Skeletal muscle tissue (tissue), 4 donors: ENCODE results near the gene FAXC. TPM values are rescaled to one million over a fixed set of nuclear protein-coding genes. Genes with fewer than 3 reads are reported as not detected.
"Not testable (repeated sequence)": the region's sequence is repeated elsewhere in the genome, so short reads cannot be mapped to it uniquely, and the experiment has no call there.

Experiments
- H3K27ac ChIP-seq: one replicate; pipeline ENCODE4 v1.7.0; 2013; ENCODE audit warnings: mild to moderate bottlenecking, low read depth, low read length, inconsistent platforms
- H3K27me3 ChIP-seq, 3 donors: one replicate each; pipeline ENCODE4 v1.7.0; 2013; ENCODE audit warnings: low read length in 3 of 3; ENCODE audit not compliant: control insufficient read depth in 3 of 3, insufficient read depth in 3 of 3
- H3K36me3 ChIP-seq, 3 donors: one replicate each; pipeline ENCODE4 v1.7.0; 2013; ENCODE audit warnings: low read length in 3 of 3; ENCODE audit not compliant: control insufficient read depth in 3 of 3, insufficient read depth in 3 of 3
- H3K4me1 ChIP-seq, 3 donors: one replicate each; pipeline ENCODE4 v1.7.0; 2013; ENCODE audit warnings: low read length in 3 of 3, mild to moderate bottlenecking in 3 of 3; ENCODE audit not compliant: control insufficient read depth in 3 of 3, insufficient read depth in 3 of 3
- H3K4me3 ChIP-seq, 3 donors: one replicate each; pipeline ENCODE4 v1.7.0; 2013; ENCODE audit warnings: low read length in 3 of 3
- H3K9ac ChIP-seq, 3 donors: one replicate each; pipeline ENCODE4 v1.7.0; 2013; ENCODE audit warnings: low read length in 3 of 3, mild to moderate bottlenecking in 3 of 3, moderate library complexity in 2 of 3, low read depth in 1 of 3
- H3K9me3 ChIP-seq, 3 donors: one replicate each; pipeline ENCODE4 v1.7.0; 2013; ENCODE audit warnings: low read length in 3 of 3; ENCODE audit not compliant: control insufficient read depth in 3 of 3
- total RNA-seq: library from RNA; depleted of rRNA; stranded (reverse); fragments of >200 nt; gene quantifications from one replicate; pipeline ENCODE4 v1.2.3, GENCODE V29; 2014
- donor health status: Osteomylitis.

The FAXC gene
- total RNA-seq, 1 donor from 2014 or later: 4.2 TPM

DNA sequence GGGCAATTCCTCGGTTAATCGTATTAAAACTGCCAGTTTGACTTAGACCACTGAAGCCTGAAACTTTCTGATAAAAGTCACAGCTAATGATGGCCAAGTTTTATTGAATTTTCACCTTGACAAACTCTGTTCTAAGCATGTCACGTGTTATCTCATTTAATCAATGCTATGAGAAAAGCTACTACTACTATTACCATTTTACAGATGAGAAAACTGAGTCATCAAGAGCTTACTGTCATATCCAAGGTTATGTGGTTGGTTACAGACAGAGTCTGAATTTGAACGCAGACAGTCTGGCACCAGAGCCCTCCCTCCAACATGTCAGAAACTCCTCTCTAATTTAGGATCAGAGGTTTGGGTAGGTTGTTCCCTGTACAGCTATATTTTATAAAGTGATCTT is 4.3 kb downstream of the FAXC start:
- H3K9me3 ChIP-seq: no peaks in the 10 kb centered on the region
- H3K4me1 ChIP-seq: peaks cover 0 to 3% (median 2%) of the 10 kb centered on the region in 3 donors
- H3K9ac ChIP-seq: no peak overlapping the region
- H3K27ac ChIP-seq: no peak overlapping the region
- H3K4me3 ChIP-seq: no peak overlapping the region
- no peaks in the 10 kb centered on the region for H3K36me3 ChIP-seq
- H3K27me3 ChIP-seq: peaks cover 7 to 17% (median 8%) of the 10 kb centered on the region in 3 donors

DNA sequence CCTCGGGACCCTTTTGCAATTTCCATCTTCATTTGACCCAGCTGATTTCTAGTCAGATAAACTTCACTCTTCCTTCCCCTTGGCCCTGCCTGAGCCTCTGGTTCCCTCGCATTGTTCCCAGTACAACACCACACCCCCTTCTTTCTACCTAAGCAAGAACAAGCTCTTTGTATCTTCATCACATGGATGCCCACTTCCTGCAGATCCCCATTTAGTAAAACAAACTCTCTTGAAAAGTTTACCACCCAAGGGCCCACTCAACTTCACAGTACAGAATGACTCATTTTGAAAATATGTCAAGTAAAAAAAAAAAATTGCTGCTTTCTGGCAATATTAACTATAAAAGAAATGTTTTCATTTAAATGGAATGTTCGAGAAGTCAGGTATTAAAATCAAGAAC is 5.2 kb downstream of the FAXC start:
- Histone ChIP-seq H3K9me3 (no peaks in the 10 kb centered on the region), H3K9ac (no peak overlapping the region), H3K4me3 (no peak overlapping the region), H3K27ac (no peak overlapping the region), H3K4me1 (peaks cover 0 to 3% (median 0%) of the 10 kb centered on the region in 3 donors), H3K36me3 (no peaks in the 10 kb centered on the region), H3K27me3 (peaks cover 3 to 13% (median 8%) of the 10 kb centered on the region in 3 donors)

- no peak overlapping the region for H3K9ac ChIP-seq
- no peaks in the 10 kb centered on the region for H3K4me1 ChIP-seq
- H3K27ac ChIP-seq: no peak overlapping the region
- peaks cover 2 to 6% (median 4%) of the 10 kb centered on the region in 3 donors for H3K27me3 ChIP-seq
- H3K36me3 ChIP-seq: no peaks in the 10 kb centered on the region
- no peaks in the 10 kb centered on the region for H3K9me3 ChIP-seq
- no peak overlapping the region for H3K4me3 ChIP-seq
Measured at GRCh38 chr6:99341862-99342455, 7.5 kb downstream of the FAXC start.

GRCh38 chr6:99338188-99338587 is 11.3 kb downstream of the FAXC start:
- Histone ChIP-seq H3K4me3 (no peak overlapping the region), H3K9me3 (no peaks in the 10 kb centered on the region), H3K27ac (no peak overlapping the region), H3K36me3 (no peaks in the 10 kb centered on the region), H3K27me3 (peaks cover 0 to 6% (median 2%) of the 10 kb centered on the region in 3 donors), H3K4me1 (no peaks in the 10 kb centered on the region), H3K9ac (no peak overlapping the region)

DNA sequence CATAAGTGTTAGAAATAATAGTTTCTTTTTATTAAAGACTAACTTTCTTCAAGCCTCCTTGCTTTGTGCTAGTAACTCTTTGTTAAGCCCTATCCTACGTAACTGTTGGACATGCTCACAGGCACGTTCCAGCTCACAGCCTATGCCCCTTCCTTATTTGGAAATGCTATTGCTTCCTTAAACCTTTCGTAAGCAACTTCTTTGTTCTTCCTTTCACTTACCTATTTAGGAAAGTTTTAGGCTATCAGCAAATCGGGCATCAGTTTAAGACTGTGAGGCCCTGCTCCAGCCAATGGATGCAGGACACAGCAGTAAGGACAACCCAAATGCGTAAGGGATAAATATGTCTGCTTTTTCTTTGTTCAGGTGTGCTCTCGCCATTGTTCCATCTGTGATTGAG is 14.2 kb downstream of the FAXC start:
- H3K9me3 ChIP-seq, H3K4me3 ChIP-seq, H3K36me3 ChIP-seq, H3K4me1 ChIP-seq, H3K27me3 ChIP-seq, H3K9ac ChIP-seq, H3K27ac ChIP-seq: not testable (repeated sequence)

GRCh38 chr6:99334526-99335127 is 14.8 kb downstream of the FAXC start:
- no peaks in the 10 kb centered on the region for H3K4me1 ChIP-seq
- no peak overlapping the region for H3K9ac ChIP-seq
- no peak overlapping the region for H3K27ac ChIP-seq
- H3K36me3 ChIP-seq: no peaks in the 10 kb centered on the region
- no peak overlapping the region for H3K4me3 ChIP-seq
- no peaks in the 10 kb centered on the region for H3K9me3 ChIP-seq
- peaks cover 0 to 6% (median 2%) of the 10 kb centered on the region in 3 donors for H3K27me3 ChIP-seq

GRCh38 chr6:99333068-99333467 is 16.4 kb downstream of the FAXC start:
- no peak overlapping the region for H3K9ac ChIP-seq
- no peaks in the 10 kb centered on the region for H3K27me3 ChIP-seq
- no peaks in the 10 kb centered on the region for H3K4me1 ChIP-seq
- no peak overlapping the region for H3K4me3 ChIP-seq
- no peak overlapping the region for H3K27ac ChIP-seq
- no peaks in the 10 kb centered on the region for H3K36me3 ChIP-seq
- no peaks in the 10 kb centered on the region for H3K9me3 ChIP-seq

DNA sequence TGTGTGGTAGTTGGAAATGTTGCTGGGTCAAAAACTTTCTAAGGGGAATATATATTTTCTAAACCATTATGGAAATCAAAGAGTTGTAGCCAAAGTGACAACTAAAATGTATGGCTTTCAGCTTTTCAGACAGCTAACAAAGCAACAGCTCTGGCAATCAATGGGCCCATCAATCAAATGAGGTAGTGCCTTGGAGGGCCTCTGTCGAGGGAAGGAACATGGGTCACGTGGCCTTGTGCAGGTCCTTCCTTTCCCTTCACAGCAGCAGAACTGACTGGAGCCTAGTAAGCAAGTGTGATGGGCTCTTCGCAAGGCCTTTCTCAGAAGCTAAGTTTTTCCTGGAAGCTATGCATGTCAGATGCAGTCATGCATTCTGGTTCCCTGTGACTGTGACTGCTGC is 17.9 kb downstream of the FAXC start:
- H3K9me3 ChIP-seq: no peaks in the 10 kb centered on the region
- H3K27me3 ChIP-seq: no peaks in the 10 kb centered on the region
- no peak overlapping the region for H3K27ac ChIP-seq
- no peak overlapping the region for H3K9ac ChIP-seq
- H3K4me3 ChIP-seq: no peak overlapping the region
- no peaks in the 10 kb centered on the region for H3K36me3 ChIP-seq
- no peaks in the 10 kb centered on the region for H3K4me1 ChIP-seq

- H3K27ac ChIP-seq: no peak overlapping the region
- H3K4me1 ChIP-seq: no peaks in the 10 kb centered on the region
- no peaks in the 10 kb centered on the region for H3K36me3 ChIP-seq
- H3K9ac ChIP-seq: no peak overlapping the region
- no peaks in the 10 kb centered on the region for H3K9me3 ChIP-seq
- H3K27me3 ChIP-seq: no peaks in the 10 kb centered on the region
- H3K4me3 ChIP-seq: no peak overlapping the region
Measured at GRCh38 chr6:99330159-99330558, 19.3 kb downstream of the FAXC start.

GRCh38 chr6:99324996-99325395 is 24.5 kb downstream of the FAXC start:
- Histone ChIP-seq H3K36me3 (no peaks in the 10 kb centered on the region), H3K27me3 (no peaks in the 10 kb centered on the region), H3K4me3 (no peak overlapping the region), H3K4me1 (no peaks in the 10 kb centered on the region), H3K27ac (no peak overlapping the region), H3K9ac (no peak overlapping the region), H3K9me3 (no peaks in the 10 kb centered on the region)
